Activated T-helper 1 cell treated with anti-CD3 and anti-CD28 coated beads, Interleukin-12 subunit alpha, Interleukin-12 subunit beta, Interleukin-2, Interleukin-4 antibody, amounts not matched to agents 30 ng/mL and 10 ng/mL and 1 ng/mL, durations not matched to agents 14 hours and 24 hours and 36 hours (primary cell): ENCODE data around the gene MYBPC3. TPM values are rescaled to one million over a fixed set of nuclear protein-coding genes. Genes with fewer than 3 reads are reported as not detected.

Source experiments
- DNase-seq: peaks from one replicate; pipeline ENCODE4 v3.0.0; 2021; ENCODE audit warnings: low spot score
- H3K27ac Mint-ChIP-seq: one replicate; pipeline ENCODE4 v1.8.0; 2021; ENCODE audit warnings: mild to moderate bottlenecking, mixed read lengths
- H3K27me3 Mint-ChIP-seq: one replicate; pipeline ENCODE4 v1.8.0; 2022; ENCODE audit warnings: mild to moderate bottlenecking, moderate library complexity, mixed read lengths; ENCODE audit not compliant: insufficient read depth
- H3K36me3 Mint-ChIP-seq: one replicate; pipeline ENCODE4 v1.8.0; 2021; ENCODE audit warnings: low read depth, mixed read lengths
- H3K4me1 Mint-ChIP-seq: one replicate; pipeline ENCODE4 v1.8.0; 2021; ENCODE audit warnings: low read depth, mixed read lengths
- H3K4me3 Mint-ChIP-seq: one replicate; pipeline ENCODE4 v1.8.0; 2021; ENCODE audit warnings: mild to moderate bottlenecking, moderate library complexity, mixed read lengths
- H3K9me3 Mint-ChIP-seq: one replicate; pipeline ENCODE4 v1.8.0; 2021; ENCODE audit warnings: mixed read lengths
- intact Hi-C: fragments of 100-400 bp; cut with micrococcal nuclease; formaldehyde crosslinking; loops from one replicate; pipeline ENCODE4 v1.15.1; 2024
- total RNA-seq: library from RNA; stranded (reverse); gene quantifications from 2 replicates; pipeline ENCODE4 v1.2.3, GENCODE V29; 2022

The MYBPC3 gene
- total RNA-seq, 1 donor from 2014 or later, result not detected

GRCh38 chr11:47360341-47360740, 7.8 kb upstream of the MYBPC3 start:
- H3K4me1 Mint-ChIP-seq, result peaks cover 10% of the 10 kb centered on the region
- no peaks in the 10 kb centered on the region for H3K36me3 Mint-ChIP-seq
- intact Hi-C loops, result no loop called here
- no peaks in the 10 kb centered on the region for H3K27me3 Mint-ChIP-seq
- H3K27ac Mint-ChIP-seq, result no peak overlapping the region
- no peak for DNase-seq
- H3K9me3 Mint-ChIP-seq, result no peaks in the 10 kb centered on the region
- H3K4me3 Mint-ChIP-seq, result no peak overlapping the region

- no peak for DNase-seq
- no peaks in the 10 kb centered on the region for H3K36me3 Mint-ChIP-seq
- peaks cover 10% of the 10 kb centered on the region for H3K4me1 Mint-ChIP-seq
- intact Hi-C loops, result no loop called here
- no peak overlapping the region for H3K4me3 Mint-ChIP-seq
- no peaks in the 10 kb centered on the region for H3K27me3 Mint-ChIP-seq
- H3K9me3 Mint-ChIP-seq, result no peaks in the 10 kb centered on the region
- no peak overlapping the region for H3K27ac Mint-ChIP-seq
Measured at GRCh38 chr11:47359586-47359985, 7.1 kb upstream of the MYBPC3 start.

DNA sequence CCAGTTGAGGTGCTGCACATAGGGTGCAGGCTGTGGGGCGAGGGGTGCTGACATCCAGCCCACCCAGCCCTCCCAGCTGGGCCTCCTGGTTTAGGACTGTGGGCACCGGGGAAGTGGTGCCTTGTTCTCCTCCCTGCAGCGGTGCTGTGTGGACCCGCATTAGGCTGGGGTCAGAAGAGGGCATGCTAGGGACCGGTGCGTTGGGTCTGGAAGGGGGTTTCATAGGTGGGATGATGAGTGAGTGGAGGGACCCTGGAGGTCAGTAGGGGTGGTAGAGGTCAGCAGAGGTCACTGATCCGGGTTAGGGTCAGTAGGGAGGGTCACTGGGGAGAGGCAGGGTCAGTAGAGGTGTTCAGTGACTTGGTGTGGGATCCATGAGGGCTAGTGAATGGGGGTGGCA, 6.7 kb upstream of the MYBPC3 start:
- H3K4me1 Mint-ChIP-seq, result peaks cover 10% of the 10 kb centered on the region
- H3K4me3 Mint-ChIP-seq, result no peak overlapping the region
- no peaks in the 10 kb centered on the region for H3K36me3 Mint-ChIP-seq
- no peaks in the 10 kb centered on the region for H3K27me3 Mint-ChIP-seq
- no peaks in the 10 kb centered on the region for H3K9me3 Mint-ChIP-seq
- H3K27ac Mint-ChIP-seq, result no peak overlapping the region
- DNase-seq, result no peak
- intact Hi-C loops, result no loop called here

GRCh38 chr11:47358731-47359051, 6.2 kb upstream of the MYBPC3 start:
- Mint-ChIP-seq H3K27me3 (no peaks in the 10 kb centered on the region), H3K4me1 (peaks cover 10% of the 10 kb centered on the region), H3K9me3 (no peaks in the 10 kb centered on the region), H3K4me3 (no peak overlapping the region), H3K36me3 (no peaks in the 10 kb centered on the region), H3K27ac (no peak overlapping the region)
- DNase-seq, result no peak
- intact Hi-C loops, result no loop called here

DNA sequence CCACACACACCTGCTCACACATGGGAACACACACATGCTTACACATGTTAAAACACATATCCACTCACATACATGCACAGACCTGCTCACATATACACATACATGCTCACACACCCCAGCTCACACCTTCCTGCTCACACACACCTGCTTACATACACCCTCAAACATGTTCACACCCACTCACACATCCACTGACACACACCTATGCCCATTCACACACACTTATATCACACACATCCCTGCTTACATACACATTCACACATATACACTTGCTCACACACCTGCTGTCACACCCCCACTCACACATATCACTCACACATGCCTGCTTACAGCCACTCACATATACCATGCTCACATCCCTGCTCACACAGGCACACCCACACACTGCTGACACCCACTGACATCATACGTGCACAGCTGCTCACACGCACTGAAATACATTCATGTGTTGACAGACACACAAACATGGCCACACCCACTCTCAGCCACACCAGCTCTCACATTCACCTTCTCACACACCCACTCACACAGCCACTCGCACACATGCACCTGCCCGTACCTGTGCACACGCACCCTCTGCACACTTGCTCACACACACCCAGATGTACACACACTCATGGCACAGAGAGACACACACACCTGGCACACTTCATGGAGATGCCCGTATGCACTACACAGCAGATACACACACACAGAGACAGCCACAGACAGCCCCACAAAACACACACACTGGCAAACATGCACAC, 5.7 kb upstream of the MYBPC3 start:
- DNase-seq, result no peak
- Mint-ChIP-seq H3K9me3 (no peaks in the 10 kb centered on the region), H3K36me3 (no peaks in the 10 kb centered on the region), H3K27ac (no peak overlapping the region), H3K4me1 (peaks cover 10% of the 10 kb centered on the region), H3K27me3 (no peaks in the 10 kb centered on the region), H3K4me3 (no peak overlapping the region)
- intact Hi-C loops, result no loop called here

GRCh38 chr11:47356998-47357329, 4.5 kb upstream of the MYBPC3 start:
- no peak overlapping the region for H3K4me3 Mint-ChIP-seq
- H3K27ac Mint-ChIP-seq, result no peak overlapping the region
- intact Hi-C loops, result no loop called here
- peaks cover 10% of the 10 kb centered on the region for H3K4me1 Mint-ChIP-seq
- H3K36me3 Mint-ChIP-seq, result no peaks in the 10 kb centered on the region
- H3K9me3 Mint-ChIP-seq, result no peaks in the 10 kb centered on the region
- H3K27me3 Mint-ChIP-seq, result no peaks in the 10 kb centered on the region
- no peak for DNase-seq

GRCh38 chr11:47356129-47356997, 3.9 kb upstream of the MYBPC3 start:
- intact Hi-C loops, result no loop called here
- H3K36me3 Mint-ChIP-seq, result no peaks in the 10 kb centered on the region
- H3K27me3 Mint-ChIP-seq, result no peaks in the 10 kb centered on the region
- no peak overlapping the region for H3K27ac Mint-ChIP-seq
- H3K9me3 Mint-ChIP-seq, result no peaks in the 10 kb centered on the region
- no peak overlapping the region for H3K4me3 Mint-ChIP-seq
- DNase-seq, result no peak
- peaks cover 10% of the 10 kb centered on the region for H3K4me1 Mint-ChIP-seq

DNA sequence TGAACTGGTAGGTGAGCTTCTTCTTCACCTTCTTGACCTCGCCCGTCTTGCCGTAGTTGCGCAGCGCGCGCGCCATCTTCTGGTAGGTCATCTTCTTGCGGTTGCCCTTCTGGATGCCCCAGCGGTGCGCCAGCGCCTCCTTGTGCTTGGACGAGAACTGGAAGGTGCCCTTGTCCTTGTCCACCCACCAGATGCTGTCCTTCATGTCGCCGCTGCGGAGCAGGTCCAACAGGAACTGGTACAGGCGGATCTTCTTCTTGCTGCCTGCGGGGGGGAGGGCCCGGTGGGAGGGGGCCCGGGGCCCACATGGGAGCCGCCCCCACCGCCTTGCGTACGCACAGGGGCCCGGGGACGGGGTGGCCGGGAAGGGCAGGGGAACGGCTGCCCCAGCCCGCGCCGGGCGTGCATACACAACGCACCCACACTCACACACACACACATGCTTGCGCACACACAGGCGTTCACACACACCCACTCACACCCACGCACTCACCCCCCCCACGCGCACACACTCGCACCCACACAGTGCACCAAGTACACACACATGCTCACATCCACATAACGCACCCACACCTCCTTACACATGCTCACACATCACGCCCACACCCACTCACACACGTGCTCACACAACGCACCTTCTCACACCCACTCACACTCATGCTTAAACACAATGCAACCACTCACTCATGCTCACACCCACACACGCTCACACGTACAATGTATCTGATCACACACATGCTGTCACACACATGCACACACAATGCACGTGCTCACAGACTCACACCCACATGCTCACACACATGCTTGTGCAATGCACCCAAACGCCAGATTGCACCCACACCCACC, 3.0 kb upstream of the MYBPC3 start:
- H3K9me3 Mint-ChIP-seq, result no peaks in the 10 kb centered on the region
- no peaks in the 10 kb centered on the region for H3K27me3 Mint-ChIP-seq
- intact Hi-C loops, result no loop called here
- DNase-seq, result no peak
- no peak overlapping the region for H3K27ac Mint-ChIP-seq
- no peaks in the 10 kb centered on the region for H3K36me3 Mint-ChIP-seq
- H3K4me3 Mint-ChIP-seq, result no peak overlapping the region
- H3K4me1 Mint-ChIP-seq, result peaks cover 6% of the 10 kb centered on the region

DNA sequence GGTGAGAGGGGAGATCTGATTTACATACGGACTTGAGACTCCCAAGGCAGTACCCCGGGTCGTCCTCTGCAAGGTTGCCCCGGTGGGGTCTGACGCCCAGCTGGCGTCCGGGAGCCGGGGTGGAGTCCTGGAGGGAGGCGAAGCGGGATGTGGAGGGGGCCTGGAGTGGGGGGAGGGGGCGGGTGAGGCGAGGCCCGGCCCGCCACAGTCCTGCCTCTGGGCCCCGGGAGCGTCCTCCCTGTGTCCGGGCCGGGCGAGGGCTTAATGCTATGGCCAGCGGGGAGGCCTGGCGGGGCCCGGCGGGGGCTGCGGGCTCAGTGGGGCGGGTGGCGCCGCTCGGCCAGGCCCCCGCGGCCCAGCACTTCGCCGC, 2.4 kb upstream of the MYBPC3 start:
- intact Hi-C loops, result no loop called here
- Mint-ChIP-seq H3K4me1 (peaks cover 6% of the 10 kb centered on the region), H3K36me3 (no peaks in the 10 kb centered on the region), H3K4me3 (no peak overlapping the region), H3K27ac (no peak overlapping the region), H3K27me3 (no peaks in the 10 kb centered on the region), H3K9me3 (no peaks in the 10 kb centered on the region)
- no peak for DNase-seq

- DNase-seq, result no peak
- intact Hi-C loops, result no loop called here
- Mint-ChIP-seq H3K27ac (no peak overlapping the region), H3K36me3 (no peaks in the 10 kb centered on the region), H3K9me3 (no peaks in the 10 kb centered on the region), H3K27me3 (no peaks in the 10 kb centered on the region), H3K4me3 (no peak overlapping the region), H3K4me1 (peaks cover 1% of the 10 kb centered on the region)
Measured at GRCh38 chr11:47353978-47354774, 1.7 kb upstream of the MYBPC3 start.

- no peak for DNase-seq
- Mint-ChIP-seq H3K27me3 (no peaks in the 10 kb centered on the region), H3K4me1 (no peaks in the 10 kb centered on the region), H3K4me3 (no peak overlapping the region), H3K27ac (no peak overlapping the region), H3K9me3 (no peaks in the 10 kb centered on the region), H3K36me3 (no peaks in the 10 kb centered on the region)
- intact Hi-C loops, result no loop called here
Measured at GRCh38 chr11:47351156-47352126, 1.1 kb downstream of the MYBPC3 start.

- H3K36me3 Mint-ChIP-seq, result no peaks in the 10 kb centered on the region
- H3K4me1 Mint-ChIP-seq, result no peaks in the 10 kb centered on the region
- H3K27me3 Mint-ChIP-seq, result no peaks in the 10 kb centered on the region
- no peak overlapping the region for H3K4me3 Mint-ChIP-seq
- H3K9me3 Mint-ChIP-seq, result no peaks in the 10 kb centered on the region
- no peak for DNase-seq
- intact Hi-C loops, result no loop called here
- no peak overlapping the region for H3K27ac Mint-ChIP-seq
Measured at GRCh38 chr11:47350315-47350714, 2.2 kb downstream of the MYBPC3 start.
